A549 (cell line): ENCODE results near the gene SLC34A2.

Experiments
- CTCF ChIP-seq: fragments of >200 bp; sonication (Bioruptor Twin); formaldehyde crosslinking; IDR thresholded peaks from 3 replicates; pipeline ENCODE4 v1.5.1; 2016
- JUNB ChIP-seq: fragments of >200 bp; sonication (Bioruptor Twin); formaldehyde crosslinking; IDR thresholded peaks from 2 replicates; pipeline ENCODE4 v1.6.1; 2016

- no peak for TF ChIP-seq CTCF
- no peak for TF ChIP-seq JUNB
These were observed 22.3 kb downstream of the SLC34A2 start for GRCh38 chr4:25677943-25678342.
